ENCODE measurements around the gene SH3BP2. TPM values are rescaled to one million over a fixed set of nuclear protein-coding genes. Genes with fewer than 3 reads are reported as not detected.
"Not testable (repeated sequence)": the region's sequence is repeated elsewhere in the genome, so short reads cannot be mapped to it uniquely, and the experiment has no call there.

Gene SH3BP2
- total RNA-seq, 1 donor from 2014 or later, result 79.0 TPM

GRCh38 chr4:2767046-2767704, 25.7 kb upstream of the SH3BP2 start:
- no peak overlapping the region for H3K27ac Mint-ChIP-seq
- TF ChIP-seq CTCF (IDR thresholded peaks at IDR 0.05; ENCODE audit: unreplicated experiment), result no peak
- no peak for DNase-seq (ENCODE audit: low spot score in 2 of 2, unreplicated experiment in 2 of 2)
- H3K4me1 Mint-ChIP-seq, result peaks cover 2% of the 10 kb centered on the region
- H3K9me3 Mint-ChIP-seq, result peaks cover 11% of the 10 kb centered on the region
- no peak overlapping the region for H3K4me3 Mint-ChIP-seq
- no peaks in the 10 kb centered on the region for H3K27me3 Mint-ChIP-seq (ENCODE audit: low read depth)
- H3K36me3 Mint-ChIP-seq, result no peaks in the 10 kb centered on the region

- Mint-ChIP-seq H3K4me1 (peaks cover 2% of the 10 kb centered on the region), H3K27ac (no peak overlapping the region), H3K4me3 (no peak overlapping the region), H3K36me3 (no peaks in the 10 kb centered on the region), H3K9me3 (peaks cover 11% of the 10 kb centered on the region), H3K27me3 (ENCODE audit: low read depth) (no peaks in the 10 kb centered on the region)
- TF ChIP-seq CTCF (IDR thresholded peaks at IDR 0.05; ENCODE audit: unreplicated experiment), result no peak
- DNase-seq (ENCODE audit: low spot score in 2 of 2, unreplicated experiment in 2 of 2), result no peak
These were observed 25.2 kb upstream of the SH3BP2 start for GRCh38 chr4:2767705-2768074.

DNA sequence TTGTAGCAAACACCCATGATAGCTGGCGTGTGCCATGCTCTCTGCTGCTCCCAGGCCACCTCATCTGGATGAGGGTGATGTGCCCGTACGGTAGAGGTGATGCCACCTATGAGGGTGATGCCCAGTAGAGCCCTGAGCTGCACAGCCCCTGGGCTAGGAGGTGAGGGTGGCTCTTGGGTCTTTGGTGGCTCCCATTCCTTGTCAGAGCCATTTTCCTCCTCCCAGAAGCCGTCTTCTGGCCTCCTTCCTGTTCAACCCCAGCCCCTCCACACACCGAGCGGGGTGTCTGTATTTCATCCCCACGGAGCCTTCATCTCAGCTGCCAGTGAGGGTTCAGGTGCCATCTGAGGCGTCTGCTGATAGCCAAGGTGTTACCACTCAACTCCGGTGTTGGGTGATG, 24.8 kb upstream of the SH3BP2 start:
- Mint-ChIP-seq H3K27me3 (ENCODE audit: low read depth) (no peaks in the 10 kb centered on the region), H3K4me1 (peaks cover 2% of the 10 kb centered on the region), H3K9me3 (peaks cover 11% of the 10 kb centered on the region), H3K4me3 (no peak overlapping the region), H3K36me3 (no peaks in the 10 kb centered on the region), H3K27ac (no peak overlapping the region)
- no peak for TF ChIP-seq CTCF (IDR thresholded peaks at IDR 0.05; ENCODE audit: unreplicated experiment)
- no peak for DNase-seq (ENCODE audit: low spot score in 2 of 2, unreplicated experiment in 2 of 2)

GRCh38 chr4:2768921-2769336, 24.0 kb upstream of the SH3BP2 start:
- H3K27ac Mint-ChIP-seq, result no peak overlapping the region
- TF ChIP-seq CTCF (IDR thresholded peaks at IDR 0.05; ENCODE audit: unreplicated experiment), result no peak
- peaks cover 11% of the 10 kb centered on the region for H3K9me3 Mint-ChIP-seq
- no peaks in the 10 kb centered on the region for H3K27me3 Mint-ChIP-seq (ENCODE audit: low read depth)
- DNase-seq (ENCODE audit: low spot score in 2 of 2, unreplicated experiment in 2 of 2), result no peak
- no peaks in the 10 kb centered on the region for H3K36me3 Mint-ChIP-seq
- no peak overlapping the region for H3K4me3 Mint-ChIP-seq
- peaks cover 2% of the 10 kb centered on the region for H3K4me1 Mint-ChIP-seq

- Mint-ChIP-seq H3K27ac (no peak overlapping the region), H3K27me3 (ENCODE audit: low read depth) (no peaks in the 10 kb centered on the region), H3K36me3 (no peaks in the 10 kb centered on the region), H3K4me1 (peaks cover 2% of the 10 kb centered on the region), H3K4me3 (no peak overlapping the region), H3K9me3 (peaks cover 11% of the 10 kb centered on the region)
- no peak for DNase-seq (ENCODE audit: low spot score in 2 of 2, unreplicated experiment in 2 of 2)
- TF ChIP-seq CTCF (IDR thresholded peaks at IDR 0.05; ENCODE audit: unreplicated experiment), result no peak
These were observed 21.6 kb upstream of the SH3BP2 start for GRCh38 chr4:2771264-2771663.

DNA sequence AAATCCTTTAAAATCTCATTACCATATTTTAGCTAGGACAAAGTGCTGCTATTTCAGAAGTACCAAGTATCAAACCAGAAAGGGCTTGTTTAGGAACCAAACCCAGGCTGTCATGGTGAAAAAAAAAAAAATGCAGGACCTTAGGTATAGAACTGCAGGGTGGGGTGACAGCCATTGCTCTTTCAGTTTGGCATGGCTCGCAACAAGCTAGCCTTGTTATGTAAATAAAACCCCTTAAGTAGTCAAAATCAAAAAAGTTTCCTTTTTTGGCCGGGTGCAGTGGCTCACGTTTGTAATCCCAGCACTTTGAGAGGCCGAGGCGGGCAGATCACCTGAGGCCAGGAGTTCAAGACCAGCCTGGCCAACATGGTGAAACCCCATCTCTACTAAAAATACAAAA, 12.2 kb upstream of the SH3BP2 start:
- not testable (repeated sequence) for H3K4me3 Mint-ChIP-seq; DNase-seq (ENCODE audit: low spot score in 2 of 2, unreplicated experiment in 2 of 2); H3K4me1 Mint-ChIP-seq; H3K27ac Mint-ChIP-seq; H3K36me3 Mint-ChIP-seq
- peaks cover 12% of the 10 kb centered on the region for H3K9me3 Mint-ChIP-seq
- peaks cover 16% of the 10 kb centered on the region for H3K27me3 Mint-ChIP-seq (ENCODE audit: low read depth)

Data from mesothelial cell of epicardium (in vitro differentiated cells).